NCI-H226 (cell line): ENCODE measurements around the gene AURKA.
A peak's percentile ranks its signal among the peaks of the same experiment; 100 is the strongest.
"Not testable (repeated sequence)": the region's sequence is repeated elsewhere in the genome, so short reads cannot be mapped to it uniquely, and the experiment has no call there.

Experiments
- DNase-seq: peaks from one replicate; pipeline ENCODE4 v3.0.0-alpha.2; 2015

Gene AURKA

GRCh38 chr20:56358070-56358469, 33.9 kb downstream of the AURKA start:
- no peak for DNase-seq

GRCh38 chr20:56353356-56353755, 38.7 kb downstream of the AURKA start:
- no peak for DNase-seq

GRCh38 chr20:56352345-56353055, 39.5 kb downstream of the AURKA start:
- DNase-seq, result no peak

- no peak for DNase-seq
These were observed 41.2 kb downstream of the AURKA start for GRCh38 chr20:56350842-56351241.

GRCh38 chr20:56348746-56349145, 43.3 kb downstream of the AURKA start:
- DNase-seq, result no peak

GRCh38 chr20:56348305-56348693, 43.7 kb downstream of the AURKA start:
- no peak for DNase-seq

GRCh38 chr20:56347628-56348304, 44.2 kb downstream of the AURKA start:
- DNase-seq, result no peak

- DNase-seq, result no peak
These were observed 46.1 kb downstream of the AURKA start for GRCh38 chr20:56345911-56346310.

- DNase-seq, result no peak
These were observed 48.1 kb downstream of the AURKA start for GRCh38 chr20:56343861-56344381.

GRCh38 chr20:56342783-56343182, 49.2 kb downstream of the AURKA start:
- no peak for DNase-seq

GRCh38 chr20:56336709-56337108, 55.3 kb downstream of the AURKA start:
- DNase-seq, result not testable (repeated sequence)

- peak; percentile 13 for DNase-seq
These were observed 63.2 kb downstream of the AURKA start for GRCh38 chr20:56328861-56329260.

- no peak for DNase-seq
These were observed 67.2 kb downstream of the AURKA start for GRCh38 chr20:56324806-56325205.

- DNase-seq, result no peak
These were observed 68.4 kb downstream of the AURKA start for GRCh38 chr20:56323656-56324055.

GRCh38 chr20:56323206-56323605, 68.8 kb downstream of the AURKA start:
- DNase-seq, result no peak

- DNase-seq, result no peak
These were observed 69.3 kb downstream of the AURKA start for GRCh38 chr20:56322681-56323080.
